HG03196 (cell line): ENCODE results near the gene MMP19.
"Not testable (repeated sequence)": the region's sequence is repeated elsewhere in the genome, so short reads cannot be mapped to it uniquely, and the experiment has no call there.

Experiments used
- ATAC-seq: cut with Tn5 transposase; IDR thresholded peaks from one replicate; pipeline ENCODE4 v1.9.1; 2021; ENCODE audit not compliant: unreplicated experiment

The MMP19 gene, protein sequence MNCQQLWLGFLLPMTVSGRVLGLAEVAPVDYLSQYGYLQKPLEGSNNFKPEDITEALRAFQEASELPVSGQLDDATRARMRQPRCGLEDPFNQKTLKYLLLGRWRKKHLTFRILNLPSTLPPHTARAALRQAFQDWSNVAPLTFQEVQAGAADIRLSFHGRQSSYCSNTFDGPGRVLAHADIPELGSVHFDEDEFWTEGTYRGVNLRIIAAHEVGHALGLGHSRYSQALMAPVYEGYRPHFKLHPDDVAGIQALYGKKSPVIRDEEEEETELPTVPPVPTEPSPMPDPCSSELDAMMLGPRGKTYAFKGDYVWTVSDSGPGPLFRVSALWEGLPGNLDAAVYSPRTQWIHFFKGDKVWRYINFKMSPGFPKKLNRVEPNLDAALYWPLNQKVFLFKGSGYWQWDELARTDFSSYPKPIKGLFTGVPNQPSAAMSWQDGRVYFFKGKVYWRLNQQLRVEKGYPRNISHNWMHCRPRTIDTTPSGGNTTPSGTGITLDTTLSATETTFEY

DNA sequence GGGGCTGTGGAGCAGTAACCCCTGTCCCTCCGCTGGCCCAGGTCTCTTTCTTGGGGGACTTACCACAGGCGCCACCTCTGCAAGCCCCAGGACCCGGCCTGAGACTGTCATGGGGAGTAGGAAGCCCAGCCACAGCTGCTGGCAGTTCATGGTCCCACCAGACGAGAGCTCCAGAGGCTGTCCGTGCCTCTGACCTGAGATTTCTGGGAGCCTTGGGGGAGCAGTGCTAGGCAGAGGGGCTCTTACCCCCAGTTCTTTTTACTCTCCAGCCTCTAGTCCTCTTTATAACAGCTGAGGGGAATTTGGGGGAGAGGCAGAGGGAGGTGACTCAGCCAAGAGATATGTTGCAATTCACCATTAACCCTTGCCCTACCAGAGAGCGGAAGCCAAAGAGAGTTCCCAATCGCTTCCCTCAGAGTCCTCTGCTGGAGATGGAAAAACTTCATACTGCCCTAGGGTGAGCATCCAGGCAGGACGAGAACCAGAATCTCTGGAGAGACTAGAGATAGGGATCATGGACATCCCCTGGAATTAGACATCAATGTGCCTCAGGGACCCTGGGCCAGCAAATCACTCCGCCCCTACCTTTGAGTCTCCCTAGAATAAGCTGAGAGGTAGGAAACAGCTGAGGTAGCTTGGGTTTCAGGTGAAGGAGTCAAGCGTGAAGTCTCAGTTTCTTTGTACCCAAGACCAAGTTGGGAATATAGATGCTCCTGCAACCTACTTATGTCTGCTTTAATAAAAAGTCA lies at the start of gene MMP19:
MMP19 (minus strand) TSS at position 256 of the 749 bp plus-strand sequence; CDS start at position 150, 106 bp downstream.
- no peak for ATAC-seq

DNA sequence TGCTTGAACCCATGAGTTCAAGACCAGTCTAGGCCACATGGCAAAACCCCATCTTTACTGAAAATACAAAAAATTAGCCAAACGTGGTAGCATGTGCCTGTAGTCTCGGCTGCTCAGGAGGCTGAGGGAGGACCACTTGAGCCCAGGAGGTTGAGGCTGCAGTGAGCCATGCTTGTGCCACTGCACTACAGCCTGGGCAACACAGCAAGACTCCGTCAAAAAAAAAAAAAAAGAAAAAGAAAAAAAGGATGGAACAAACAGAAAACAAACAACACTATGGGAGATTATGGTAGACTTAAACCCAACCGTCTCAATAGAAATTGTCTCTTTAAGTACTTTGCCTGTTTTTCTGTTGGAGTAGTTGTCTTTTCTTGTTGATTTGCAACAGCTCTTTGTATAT lies 48.6 kb upstream of the MMP19 start:
- ATAC-seq = no peak

DNA sequence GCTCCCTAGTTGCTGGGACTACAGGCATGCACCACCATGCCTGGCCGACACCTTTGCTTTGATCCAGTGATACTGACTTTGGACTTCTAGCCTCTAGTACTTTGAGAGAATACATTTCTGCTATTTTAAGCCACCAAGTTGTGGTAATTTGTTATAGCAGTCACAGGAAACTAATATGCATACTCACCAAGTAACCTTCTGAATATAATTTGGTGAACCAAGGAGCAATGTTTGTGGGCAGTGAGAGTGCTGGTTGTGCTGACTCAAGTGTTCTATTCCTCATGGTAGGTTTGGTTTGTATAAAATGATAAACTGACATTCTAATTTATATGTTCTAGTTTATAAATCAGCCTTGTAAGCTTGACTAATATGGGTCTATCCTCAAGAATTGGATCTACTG lies 42.4 kb upstream of the MMP19 start:
- no peak for ATAC-seq

DNA sequence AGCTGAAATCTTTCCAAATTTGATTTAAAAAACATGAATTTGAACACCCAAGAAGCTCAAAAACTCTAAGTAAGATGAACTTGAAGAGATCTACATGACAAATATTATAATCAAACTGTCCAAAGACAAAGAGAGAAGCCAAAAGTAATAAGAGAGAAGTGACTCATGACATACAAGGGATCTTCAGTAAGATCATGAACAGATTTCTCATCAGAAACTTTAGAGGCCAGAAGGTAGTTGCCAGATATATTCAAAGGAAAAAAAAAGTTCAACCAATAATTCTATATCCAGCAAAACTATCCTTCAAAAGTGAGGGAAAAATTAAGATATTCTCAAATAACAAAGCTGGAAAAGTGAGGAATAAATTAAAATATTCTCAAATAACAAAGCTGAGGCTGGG lies 35.1 kb upstream of the MMP19 start:
- no peak for ATAC-seq

DNA sequence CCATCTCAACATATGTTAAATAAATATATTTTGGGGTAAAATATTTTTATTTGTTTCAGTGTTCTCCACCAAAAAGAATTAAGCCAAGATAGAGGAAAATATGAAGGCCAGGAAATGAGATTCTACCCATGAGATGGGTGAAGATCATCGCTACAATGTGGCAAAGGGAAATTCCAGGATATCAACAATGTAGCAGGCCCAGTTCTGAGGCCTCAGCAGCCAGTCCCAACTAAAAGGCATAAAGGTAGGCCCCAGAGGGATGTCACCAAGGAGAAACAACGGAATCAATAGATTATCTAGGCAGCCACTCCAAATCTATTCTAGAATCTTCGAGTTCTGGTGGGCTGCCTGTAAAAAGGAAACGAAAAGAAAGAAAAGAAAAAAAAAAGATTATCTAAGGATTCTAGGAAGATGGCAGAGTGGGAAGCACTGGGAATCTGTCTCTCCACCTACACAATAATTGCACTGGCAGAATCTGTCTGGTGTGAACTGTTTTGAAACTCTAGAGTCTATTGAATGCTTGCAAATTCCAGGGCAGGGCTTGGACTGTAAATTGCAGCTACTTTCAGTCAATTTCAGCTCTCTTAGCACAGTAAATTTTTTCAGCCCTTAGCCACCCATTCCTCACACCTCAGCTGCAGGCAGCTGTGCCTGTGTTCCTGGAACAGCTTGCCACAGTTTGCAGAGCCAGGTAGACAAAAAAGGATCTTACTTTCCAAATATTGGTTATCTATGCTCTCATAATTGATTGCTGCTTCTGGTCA lies 33.1 kb upstream of the MMP19 start:
- no peak for ATAC-seq

DNA sequence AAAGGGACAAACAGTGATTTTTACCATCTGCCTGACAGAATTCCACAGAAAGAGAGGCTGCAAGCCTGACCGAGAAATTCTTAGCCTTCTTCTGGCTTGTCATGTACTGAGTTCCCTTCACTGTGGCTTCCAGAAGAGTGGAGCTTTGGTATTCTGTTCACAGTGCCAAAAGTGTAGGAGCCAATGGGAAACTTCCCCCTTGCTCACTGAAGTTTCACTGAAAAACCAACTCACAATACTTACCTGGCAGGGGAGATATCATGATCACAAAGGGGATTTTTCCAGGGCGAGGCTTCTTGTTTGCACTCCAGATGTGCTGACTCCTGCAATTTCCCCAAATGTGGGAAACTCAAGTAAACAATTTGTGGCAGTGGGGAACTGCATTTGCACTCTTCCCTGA lies 31.7 kb upstream of the MMP19 start:
- no peak for ATAC-seq

DNA sequence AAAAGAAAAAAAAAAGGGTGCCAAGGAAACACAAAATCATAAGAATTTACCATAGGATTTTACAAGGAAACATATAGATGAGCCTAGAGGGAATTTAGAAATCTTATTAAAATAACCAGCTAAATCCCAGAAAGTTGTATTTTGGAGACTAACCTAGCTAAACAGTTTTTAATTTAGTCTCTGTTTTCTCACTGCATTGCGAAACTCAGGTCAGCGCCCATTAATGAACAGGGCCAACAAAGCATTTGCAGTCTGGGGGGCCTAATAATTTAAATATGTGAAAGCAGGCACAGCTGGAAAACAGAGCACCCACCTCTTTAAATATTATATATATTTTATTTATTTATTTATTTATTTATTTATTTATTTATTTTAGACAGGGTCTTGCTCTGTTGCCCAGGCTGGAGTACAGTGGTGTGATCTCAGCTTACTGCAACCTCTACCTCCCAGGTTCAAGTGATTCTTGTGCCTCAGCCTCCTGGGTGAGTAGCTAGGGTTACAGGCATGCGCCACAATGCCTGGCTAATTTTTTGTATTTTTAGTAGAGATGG lies 23.8 kb upstream of the MMP19 start:
- ATAC-seq = not testable (repeated sequence)

DNA sequence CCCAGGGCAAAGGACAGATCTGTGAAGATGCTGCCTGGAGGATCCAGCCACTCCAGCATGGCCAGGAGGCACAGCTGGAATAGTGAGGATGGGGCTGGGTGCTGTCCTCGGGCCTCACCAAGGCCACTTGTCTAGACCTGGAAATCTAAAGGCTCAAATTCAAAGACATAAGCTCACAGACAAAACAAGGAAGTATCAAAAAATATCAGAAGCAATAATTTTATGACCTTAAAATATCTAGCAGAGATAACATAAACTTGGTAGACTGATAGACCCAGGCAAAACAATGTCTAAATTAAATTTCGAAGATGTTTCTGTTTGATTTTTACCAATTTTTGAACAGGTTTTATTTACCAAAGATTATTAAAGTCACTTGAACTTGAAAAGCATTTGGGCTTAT lies 22.6 kb upstream of the MMP19 start:
- no peak for ATAC-seq

DNA sequence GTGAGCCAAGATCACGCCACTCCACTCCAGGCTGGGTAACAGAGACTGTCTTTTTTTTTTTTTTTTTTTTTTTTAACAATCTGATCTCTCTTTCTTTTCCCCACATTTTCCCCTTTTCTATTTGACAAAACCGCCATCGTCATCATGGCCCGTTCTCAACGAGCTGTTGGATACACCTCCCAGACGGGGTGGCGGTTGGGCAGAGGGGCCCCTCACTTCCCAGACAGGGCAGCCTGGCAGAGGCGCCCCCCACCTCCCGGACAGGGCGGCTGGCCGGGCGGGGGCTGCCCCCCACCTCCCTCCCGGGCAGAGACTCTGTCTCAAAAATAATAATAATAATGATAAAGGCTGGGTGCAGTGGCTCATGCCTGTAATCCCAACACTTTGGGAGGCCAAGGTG lies 20.2 kb upstream of the MMP19 start:
- ATAC-seq = not testable (repeated sequence)

DNA sequence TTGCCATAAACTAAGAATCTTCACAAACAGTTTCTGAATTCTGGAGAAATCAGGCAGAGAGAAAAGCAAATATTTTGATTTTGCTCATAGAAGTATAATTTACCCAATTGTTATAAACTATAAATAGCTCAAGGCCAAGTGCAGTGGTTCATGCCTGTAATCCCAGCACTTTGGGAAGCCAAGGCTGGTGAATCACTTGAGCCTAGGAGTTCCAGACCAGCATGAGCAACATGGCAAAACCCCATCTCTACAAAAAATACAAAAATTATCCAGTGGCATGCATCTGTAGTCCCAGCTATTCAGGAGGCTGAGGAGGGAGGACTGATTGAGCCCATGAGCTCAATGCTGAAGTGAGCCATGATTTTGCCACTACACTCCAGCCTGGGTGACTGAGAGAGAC lies 19.6 kb upstream of the MMP19 start:
- no peak for ATAC-seq

DNA sequence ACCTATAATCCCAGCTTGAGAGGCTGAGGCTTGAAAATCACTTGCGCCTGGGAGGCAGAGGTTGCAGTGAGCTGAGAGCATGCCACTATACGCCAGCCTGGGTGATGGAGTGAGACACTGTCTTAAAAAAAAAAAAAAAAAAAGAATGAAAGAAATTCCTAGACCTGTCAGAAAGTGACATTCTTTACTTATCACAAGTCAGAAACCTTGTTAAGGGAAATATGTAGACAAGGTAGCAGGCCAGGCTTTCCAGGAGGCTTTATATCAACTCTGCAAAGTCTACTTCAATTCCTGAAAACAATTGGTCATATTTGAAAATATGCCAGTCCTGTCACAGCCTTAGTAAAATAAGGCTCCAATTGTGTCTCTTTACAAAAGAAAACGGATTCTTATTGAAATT lies 19.1 kb upstream of the MMP19 start:
- ATAC-seq = no peak

DNA sequence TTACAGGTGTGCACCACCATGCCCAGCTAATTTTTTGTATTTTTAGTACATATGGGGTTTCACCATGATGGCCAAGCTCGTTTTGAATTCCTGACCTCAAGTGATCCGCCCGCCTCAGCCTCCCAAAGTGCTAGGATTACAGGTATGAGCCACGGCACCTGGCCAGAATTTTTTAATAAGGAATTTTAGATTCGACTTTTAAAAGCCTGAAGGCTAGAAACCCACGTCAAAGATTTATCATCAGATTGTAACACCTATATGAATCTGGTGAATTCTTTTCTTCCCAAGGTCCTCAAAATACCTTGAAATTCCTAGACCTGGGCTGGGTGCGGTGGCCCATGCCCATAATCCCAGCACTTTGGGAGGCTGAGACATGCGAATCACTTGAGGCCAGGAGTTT lies 18.7 kb upstream of the MMP19 start:
- ATAC-seq = no peak

DNA sequence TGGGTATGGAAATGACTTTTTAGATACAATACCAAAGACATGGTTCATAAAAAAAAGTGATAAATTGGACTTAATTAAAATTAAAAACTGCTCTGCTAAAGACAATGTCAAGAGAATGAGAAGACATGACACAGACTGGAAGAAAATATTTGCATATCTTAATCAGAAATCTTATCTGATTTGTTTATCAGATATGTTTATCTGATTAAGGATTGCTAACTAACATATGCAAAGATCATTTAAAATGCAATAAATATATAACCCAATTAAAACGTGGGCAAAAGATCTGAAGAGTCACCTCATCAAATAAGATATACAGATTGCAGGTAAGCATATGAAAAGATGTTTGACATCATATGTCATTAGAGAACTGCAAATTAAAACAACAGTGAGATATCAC lies 10.0 kb upstream of the MMP19 start:
- no peak for ATAC-seq

DNA sequence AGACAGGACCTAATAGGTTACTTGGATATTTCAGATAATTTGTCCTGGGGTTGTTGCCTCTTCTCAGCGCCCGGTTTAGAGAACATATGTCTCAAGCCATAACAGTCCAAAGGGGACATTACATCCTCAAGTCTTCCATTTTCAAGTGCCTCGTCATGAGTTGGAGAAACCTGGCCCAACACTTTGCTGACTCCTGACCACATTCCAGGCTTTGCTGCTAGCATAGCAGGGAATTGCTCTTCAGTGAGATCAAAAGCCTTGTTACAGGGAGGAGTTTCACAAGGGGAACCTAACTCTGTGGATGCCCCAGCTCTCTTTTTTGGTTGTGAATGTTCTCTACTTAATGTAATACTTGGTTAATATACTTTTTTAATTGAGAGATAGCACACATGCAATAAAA lies 8.2 kb upstream of the MMP19 start:
- no peak for ATAC-seq

DNA sequence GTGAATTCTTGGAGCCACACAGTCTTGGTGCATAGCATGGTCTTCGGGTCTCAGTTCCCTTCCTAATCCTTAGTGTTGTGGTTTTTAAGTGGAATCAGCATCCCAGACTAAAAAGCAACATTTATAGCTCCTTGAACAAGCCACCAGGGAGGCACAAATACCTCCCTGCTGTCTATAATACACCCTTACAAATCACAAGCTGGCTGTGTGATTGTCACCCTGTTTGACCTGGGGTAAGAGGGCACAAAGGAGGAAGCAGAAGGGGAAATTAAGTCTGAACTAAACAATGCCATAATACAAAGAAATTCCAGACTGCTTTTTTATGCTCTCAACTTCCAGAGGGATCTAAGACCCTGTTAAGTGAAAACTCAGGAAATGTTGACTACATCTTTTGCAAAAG lies 7.7 kb upstream of the MMP19 start:
- ATAC-seq = no peak

DNA sequence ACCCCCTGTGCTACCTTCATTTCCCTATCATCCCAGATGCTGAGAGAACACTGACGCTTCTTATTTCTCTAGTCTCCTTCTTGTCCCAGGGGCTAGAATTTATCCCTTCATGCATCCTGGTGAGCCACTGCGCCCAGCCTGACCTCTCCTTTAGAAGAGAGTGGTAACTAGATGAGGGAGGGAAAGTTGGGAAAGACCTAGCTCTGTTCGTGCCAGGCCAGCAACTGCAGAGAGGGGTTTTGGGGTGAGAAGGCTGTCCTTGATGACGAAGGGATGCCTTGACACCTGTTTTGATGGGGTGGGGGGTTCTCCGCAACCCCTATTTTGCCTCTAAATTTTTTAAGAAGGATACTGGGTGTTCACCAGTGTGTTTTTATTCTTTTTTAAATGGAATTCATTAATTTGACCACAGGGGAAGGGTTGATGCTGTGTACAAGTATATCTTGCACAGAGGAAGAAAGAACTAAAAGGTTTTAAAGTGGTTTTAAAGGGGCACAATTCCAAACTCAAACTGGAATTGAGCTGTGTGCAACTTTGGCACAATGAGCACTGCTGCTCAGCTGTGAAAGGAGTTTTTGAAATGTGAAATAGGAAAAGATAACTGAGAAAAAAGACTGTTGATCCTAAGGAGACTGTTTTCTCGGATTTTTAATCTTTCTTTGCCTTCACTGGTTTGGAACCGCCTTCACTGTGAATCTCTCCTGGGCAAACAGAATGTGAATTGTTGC lies 7.0 kb upstream of the MMP19 start:
- ATAC-seq = no peak

DNA sequence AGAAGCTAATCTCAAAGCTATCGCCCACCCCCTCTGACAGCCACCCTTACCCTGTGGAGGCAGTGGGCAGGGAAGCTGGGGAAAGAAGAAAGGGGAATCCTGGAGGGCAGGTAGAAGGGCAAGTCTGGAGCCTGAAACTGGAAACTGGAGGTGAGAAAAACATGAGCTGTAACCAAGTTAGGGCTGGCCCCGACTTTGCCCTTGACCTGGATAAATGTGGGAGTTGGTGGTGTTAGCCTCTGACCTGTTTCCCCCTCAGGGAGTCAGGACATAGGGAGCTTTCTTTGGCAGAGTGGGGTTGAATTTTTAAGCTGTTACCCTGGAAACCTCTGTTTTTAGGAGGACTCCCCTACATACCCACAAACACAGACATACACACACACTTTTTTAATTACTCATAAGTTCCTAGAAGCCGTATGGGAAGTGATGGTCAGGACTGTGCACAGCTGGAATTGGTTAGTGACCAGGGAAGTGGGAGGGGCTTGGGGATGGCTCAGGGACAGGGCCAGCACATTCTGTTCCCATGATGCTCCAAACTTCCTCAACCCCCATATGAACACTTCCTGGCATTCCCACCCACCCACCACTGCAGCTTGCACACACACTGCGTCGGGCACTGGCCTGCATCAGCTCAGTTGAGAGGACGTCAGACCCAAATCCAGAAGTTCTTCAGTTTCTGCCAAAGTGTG lies 5.0 kb upstream of the MMP19 start:
- ATAC-seq = no peak

DNA sequence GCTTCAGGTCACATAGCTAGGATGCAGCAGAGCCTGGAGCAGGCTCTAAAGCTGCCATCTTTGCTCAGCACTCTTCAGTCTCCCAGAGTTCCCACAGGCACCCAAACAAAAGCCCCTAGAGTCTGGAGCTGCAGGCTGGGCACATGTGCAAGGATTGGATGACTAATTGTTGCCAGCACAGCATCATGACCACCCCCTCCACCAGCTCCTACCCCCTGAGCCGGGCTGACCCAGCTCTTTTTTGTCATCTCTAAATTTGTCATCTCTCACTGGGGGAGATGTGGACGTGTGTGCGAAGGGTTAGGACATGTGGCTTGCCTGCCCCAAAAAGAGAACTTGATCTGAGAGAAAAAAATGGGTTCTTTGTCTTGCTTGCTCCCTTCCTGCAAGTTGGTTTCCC lies 4.3 kb upstream of the MMP19 start:
- no peak for ATAC-seq

DNA sequence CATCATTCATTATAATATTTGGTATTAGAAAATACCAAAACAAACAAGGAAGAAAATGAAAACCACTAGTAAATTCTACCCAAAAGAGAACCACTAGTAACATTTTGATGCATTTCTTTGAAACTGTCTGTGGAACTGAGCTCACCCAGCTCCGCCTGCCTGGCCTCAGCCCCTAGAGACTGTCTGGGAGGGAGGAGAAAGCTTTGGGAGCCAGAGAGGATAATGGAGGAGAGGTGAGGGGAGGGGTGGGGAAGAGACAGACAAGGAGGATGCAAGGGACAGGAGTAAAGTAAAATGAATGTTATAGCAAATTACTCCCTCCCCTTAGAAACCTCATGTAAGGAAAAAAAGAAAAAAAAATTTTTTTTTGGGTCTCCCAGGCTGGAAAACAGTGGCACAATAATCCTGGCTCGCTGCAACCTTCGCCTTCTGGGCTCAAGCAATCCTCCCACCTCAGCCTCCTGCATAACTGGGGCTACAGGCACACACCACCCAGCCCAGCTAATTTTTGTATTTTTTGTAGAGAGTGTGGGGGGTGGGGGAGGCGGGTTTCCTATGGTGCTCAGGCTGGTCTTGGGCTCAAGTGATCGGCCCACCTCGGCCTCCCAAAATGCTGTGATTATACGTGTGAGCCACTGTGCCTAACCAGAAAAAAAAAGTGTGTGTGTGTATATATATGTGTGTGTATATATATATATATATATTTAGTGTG lies 3.2 kb upstream of the MMP19 start:
- no peak for ATAC-seq
